GM23338 (cell line): ENCODE measurements around the gene RNF31.

Experiments
- EZH2 ChIP-seq: fragments of 200-600 bp; sonication (generic); IDR thresholded peaks from one replicate; pipeline ENCODE4 v1.8.0; 2017; ENCODE audit warnings: antibody characterized with exemption, mild to moderate bottlenecking, low read depth; ENCODE audit not compliant: unreplicated experiment
- EZH2phosphoT487 ChIP-seq: fragments of 200-600 bp; sonication (generic); IDR thresholded peaks from one replicate; pipeline ENCODE4 v1.8.1; 2018; ENCODE audit warnings: antibody characterized with exemption; ENCODE audit not compliant: unreplicated experiment
- NANOG ChIP-seq: IDR thresholded peaks from 2 replicates; pipeline ENCODE4 v1.6.1; 2016; ENCODE audit warnings: antibody characterized with exemption, borderline replicate concordance
- POLR2AphosphoS5 ChIP-seq: IDR thresholded peaks from 2 replicates; pipeline ENCODE4 v1.6.1; 2016; ENCODE audit warnings: antibody characterized with exemption, low read depth
- ZNF114 ChIP-seq: fragments of 250-450 bp; sonication (Bioruptor Pico); IDR thresholded peaks from 2 replicates; pipeline ENCODE4 v1.5.0; 2020; ENCODE audit warnings: mild to moderate bottlenecking, moderate library complexity
- TF ChIP-seq, protein P1 (sequence below), 2 experiments: fragments of 200-600 bp in 1 of 2; sonication (generic) in 1 of 2; conservative IDR thresholded peaks; 2 replicates each; pipeline versions ENCODE4 v1.5.1 to v1.6.1; 2016 to 2017; ENCODE audit warnings: antibody characterized with exemption in 2 of 2, low read depth in 2 of 2, mild to moderate bottlenecking in 2 of 2, moderate library complexity in 1 of 2
- TF ChIP-seq, protein P2 (sequence below): IDR thresholded peaks from one replicate; pipeline ENCODE4 v1.6.1; 2018; ENCODE audit warnings: antibody characterized with exemption; ENCODE audit not compliant: unreplicated experiment

DNA sequence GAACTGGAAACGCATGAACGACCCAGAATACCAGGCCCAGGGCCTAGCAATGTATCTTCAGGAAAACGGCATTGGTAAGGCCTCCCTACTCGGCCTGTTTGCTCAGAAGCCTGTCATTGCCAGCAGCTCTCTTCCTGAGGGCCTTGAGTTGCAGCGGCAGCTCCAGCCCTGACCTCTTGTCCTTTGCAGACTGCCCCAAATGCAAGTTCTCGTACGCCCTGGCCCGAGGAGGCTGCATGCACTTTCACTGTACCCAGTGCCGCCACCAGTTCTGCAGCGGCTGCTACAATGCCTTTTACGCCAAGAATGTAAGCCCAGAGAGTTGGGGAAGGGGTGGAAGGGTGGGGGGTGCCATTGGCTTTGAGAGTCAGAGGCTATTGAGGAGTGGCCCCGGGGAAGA lies 10.0 kb downstream of the RNF31 start:
- TF ChIP-seq POLR2AphosphoS5 (no peak), ZNF114 (no peak), EZH2phosphoT487 (no peak), EZH2 (no peak), NANOG (no peak)
- TF ChIP-seq, protein P1, sequence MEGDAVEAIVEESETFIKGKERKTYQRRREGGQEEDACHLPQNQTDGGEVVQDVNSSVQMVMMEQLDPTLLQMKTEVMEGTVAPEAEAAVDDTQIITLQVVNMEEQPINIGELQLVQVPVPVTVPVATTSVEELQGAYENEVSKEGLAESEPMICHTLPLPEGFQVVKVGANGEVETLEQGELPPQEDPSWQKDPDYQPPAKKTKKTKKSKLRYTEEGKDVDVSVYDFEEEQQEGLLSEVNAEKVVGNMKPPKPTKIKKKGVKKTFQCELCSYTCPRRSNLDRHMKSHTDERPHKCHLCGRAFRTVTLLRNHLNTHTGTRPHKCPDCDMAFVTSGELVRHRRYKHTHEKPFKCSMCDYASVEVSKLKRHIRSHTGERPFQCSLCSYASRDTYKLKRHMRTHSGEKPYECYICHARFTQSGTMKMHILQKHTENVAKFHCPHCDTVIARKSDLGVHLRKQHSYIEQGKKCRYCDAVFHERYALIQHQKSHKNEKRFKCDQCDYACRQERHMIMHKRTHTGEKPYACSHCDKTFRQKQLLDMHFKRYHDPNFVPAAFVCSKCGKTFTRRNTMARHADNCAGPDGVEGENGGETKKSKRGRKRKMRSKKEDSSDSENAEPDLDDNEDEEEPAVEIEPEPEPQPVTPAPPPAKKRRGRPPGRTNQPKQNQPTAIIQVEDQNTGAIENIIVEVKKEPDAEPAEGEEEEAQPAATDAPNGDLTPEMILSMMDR (conservative IDR thresholded peaks at IDR 0.05; ENCODE audit: low read depth in 2 of 2) = no peak
- TF ChIP-seq, protein P2, sequence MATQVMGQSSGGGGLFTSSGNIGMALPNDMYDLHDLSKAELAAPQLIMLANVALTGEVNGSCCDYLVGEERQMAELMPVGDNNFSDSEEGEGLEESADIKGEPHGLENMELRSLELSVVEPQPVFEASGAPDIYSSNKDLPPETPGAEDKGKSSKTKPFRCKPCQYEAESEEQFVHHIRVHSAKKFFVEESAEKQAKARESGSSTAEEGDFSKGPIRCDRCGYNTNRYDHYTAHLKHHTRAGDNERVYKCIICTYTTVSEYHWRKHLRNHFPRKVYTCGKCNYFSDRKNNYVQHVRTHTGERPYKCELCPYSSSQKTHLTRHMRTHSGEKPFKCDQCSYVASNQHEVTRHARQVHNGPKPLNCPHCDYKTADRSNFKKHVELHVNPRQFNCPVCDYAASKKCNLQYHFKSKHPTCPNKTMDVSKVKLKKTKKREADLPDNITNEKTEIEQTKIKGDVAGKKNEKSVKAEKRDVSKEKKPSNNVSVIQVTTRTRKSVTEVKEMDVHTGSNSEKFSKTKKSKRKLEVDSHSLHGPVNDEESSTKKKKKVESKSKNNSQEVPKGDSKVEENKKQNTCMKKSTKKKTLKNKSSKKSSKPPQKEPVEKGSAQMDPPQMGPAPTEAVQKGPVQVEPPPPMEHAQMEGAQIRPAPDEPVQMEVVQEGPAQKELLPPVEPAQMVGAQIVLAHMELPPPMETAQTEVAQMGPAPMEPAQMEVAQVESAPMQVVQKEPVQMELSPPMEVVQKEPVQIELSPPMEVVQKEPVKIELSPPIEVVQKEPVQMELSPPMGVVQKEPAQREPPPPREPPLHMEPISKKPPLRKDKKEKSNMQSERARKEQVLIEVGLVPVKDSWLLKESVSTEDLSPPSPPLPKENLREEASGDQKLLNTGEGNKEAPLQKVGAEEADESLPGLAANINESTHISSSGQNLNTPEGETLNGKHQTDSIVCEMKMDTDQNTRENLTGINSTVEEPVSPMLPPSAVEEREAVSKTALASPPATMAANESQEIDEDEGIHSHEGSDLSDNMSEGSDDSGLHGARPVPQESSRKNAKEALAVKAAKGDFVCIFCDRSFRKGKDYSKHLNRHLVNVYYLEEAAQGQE = no peak
